DOHH2 (cell line): ENCODE data around the gene CFAP251.

Experiments used
- H3F3A ChIP-seq: fragments of 200-600 bp; sonication (generic), shearing (Covaris generic); 2 replicates; pipeline ENCODE4 v1.6.0; 2016; ENCODE audit warnings: antibody characterized with exemption, mild to moderate bottlenecking; ENCODE audit not compliant: control insufficient read depth, insufficient read depth
- H3K27ac ChIP-seq: fragments of 200-600 bp; sonication (generic); 2 replicates; pipeline ENCODE4 v1.5.1; 2014; ENCODE audit warnings: low read depth, mild to moderate bottlenecking, low read length, moderate library complexity
- H3K27me3 ChIP-seq: fragments of 200-600 bp; sonication (generic); 2 replicates; pipeline ENCODE4 v1.6.1; 2014; ENCODE audit warnings: mild to moderate bottlenecking, low read length, mixed read lengths; ENCODE audit not compliant: control insufficient read depth
- H3K36me3 ChIP-seq: fragments of 200-600 bp; sonication (generic); 2 replicates; pipeline ENCODE4 v1.6.1; 2014; ENCODE audit warnings: mild to moderate bottlenecking, low read length, moderate library complexity, mixed read lengths; ENCODE audit not compliant: control insufficient read depth
- H3K4me1 ChIP-seq: fragments of 200-600 bp; sonication (generic); 2 replicates; pipeline ENCODE4 v1.6.1; 2014; ENCODE audit warnings: mild to moderate bottlenecking, low read length, mixed read lengths; ENCODE audit not compliant: control insufficient read depth
- H3K4me2 ChIP-seq: fragments of 200-600 bp; sonication (generic); 2 replicates; pipeline ENCODE4 v1.6.0; 2014; ENCODE audit warnings: mild to moderate bottlenecking, low read length, moderate library complexity
- H3K4me3 ChIP-seq: fragments of 200-600 bp; sonication (generic); 2 replicates; pipeline ENCODE4 v1.5.1; 2014; ENCODE audit warnings: mild to moderate bottlenecking, low read length, mixed read lengths
- H3K79me2 ChIP-seq: fragments of 200-600 bp; sonication (generic); 2 replicates; pipeline ENCODE4 v1.6.1; 2014; ENCODE audit warnings: mild to moderate bottlenecking, low read length, mixed read lengths; ENCODE audit not compliant: control insufficient read depth
- H3K9me2 ChIP-seq: fragments of 200-600 bp; sonication (generic); replicated peaks from 2 replicates; pipeline ENCODE4 v1.6.1; 2014; ENCODE audit warnings: mild to moderate bottlenecking, low read length, mixed read lengths; ENCODE audit not compliant: control insufficient read depth
- H3K9me3 ChIP-seq: fragments of 200-600 bp; sonication (generic); 2 replicates; pipeline ENCODE4 v1.6.1; 2014; ENCODE audit warnings: antibody characterized with exemption, low read length, mixed read lengths; ENCODE audit not compliant: control insufficient read depth, insufficient read depth
- H4K20me1 ChIP-seq: fragments of 200-600 bp; sonication (generic); 2 replicates; pipeline ENCODE4 v1.6.0; 2014; ENCODE audit warnings: low read depth, mild to moderate bottlenecking, antibody characterized with exemption, low read length, moderate library complexity; ENCODE audit not compliant: control insufficient read depth, insufficient read depth
- CTCF ChIP-seq: fragments of 200-600 bp; sonication (generic); IDR thresholded peaks from one replicate; pipeline ENCODE4 v1.5.1; 2014; ENCODE audit warnings: antibody characterized with exemption, mild to moderate bottlenecking, low read depth, low read length; ENCODE audit not compliant: poor library complexity, severe bottlenecking
- EZH2phosphoT487 ChIP-seq: fragments of 200-600 bp; sonication (generic); IDR thresholded peaks from 2 replicates; pipeline ENCODE4 v1.6.1; 2017; ENCODE audit warnings: borderline replicate concordance, mild to moderate bottlenecking, antibody characterized with exemption, low read length, moderate library complexity, mixed read lengths

Gene CFAP251

GRCh38 chr12:121899590-121899989, 18.8 kb upstream of the CFAP251 start:
- peaks cover 15% of the 10 kb centered on the region for H3K79me2 ChIP-seq
- H3K9me3 ChIP-seq: no peaks in the 10 kb centered on the region
- peaks cover 72% of the 10 kb centered on the region for H3K36me3 ChIP-seq
- no peak overlapping the region for H3K4me2 ChIP-seq
- TF ChIP-seq CTCF (no peak), EZH2phosphoT487 (no peak)
- H4K20me1 ChIP-seq: no peaks in the 10 kb centered on the region
- no peaks in the 10 kb centered on the region for H3K4me1 ChIP-seq
- no peak overlapping the region for H3K4me3 ChIP-seq
- H3K27ac ChIP-seq: no peak overlapping the region
- no peaks in the 10 kb centered on the region for H3K9me2 ChIP-seq
- no peaks in the 10 kb centered on the region for H3K27me3 ChIP-seq
- H3F3A ChIP-seq: no peaks in the 10 kb centered on the region

DNA sequence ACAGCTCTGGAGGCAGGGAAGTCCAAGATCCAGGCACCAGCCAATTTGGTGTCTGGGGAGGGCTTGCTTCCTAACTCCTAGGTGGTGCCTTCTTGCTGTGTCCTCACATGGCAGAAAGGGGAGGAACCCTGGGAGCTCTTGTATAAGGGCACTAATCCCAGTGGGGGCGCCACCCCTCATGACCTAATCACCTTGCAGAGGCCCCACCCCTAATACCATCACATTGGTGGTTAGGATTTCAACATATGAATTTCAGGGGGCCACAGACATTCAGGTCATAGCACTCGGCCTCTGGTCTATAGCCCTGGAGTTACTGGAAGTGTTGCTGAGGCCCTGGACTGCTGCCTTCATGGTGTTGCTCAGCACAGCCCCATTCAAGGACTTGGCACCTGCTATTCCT, 15.2 kb upstream of the CFAP251 start:
- Histone ChIP-seq H3K36me3 (peaks cover 66% of the 10 kb centered on the region), H3K27me3 (no peaks in the 10 kb centered on the region), H3K4me3 (no peak overlapping the region), H3K27ac (no peak overlapping the region), H3K9me3 (no peaks in the 10 kb centered on the region), H3F3A (no peaks in the 10 kb centered on the region), H3K79me2 (no peaks in the 10 kb centered on the region), H3K4me1 (no peaks in the 10 kb centered on the region), H4K20me1 (no peaks in the 10 kb centered on the region), H3K4me2 (no peak overlapping the region), H3K9me2 (no peaks in the 10 kb centered on the region)
- TF ChIP-seq CTCF (no peak), EZH2phosphoT487 (no peak)

GRCh38 chr12:121905746-121906145, 12.6 kb upstream of the CFAP251 start:
- H3K4me3 ChIP-seq: no peak overlapping the region
- H3K79me2 ChIP-seq: no peaks in the 10 kb centered on the region
- no peak for TF ChIP-seq CTCF
- TF ChIP-seq EZH2phosphoT487: no peak
- H3K4me1 ChIP-seq: no peaks in the 10 kb centered on the region
- no peaks in the 10 kb centered on the region for H3K27me3 ChIP-seq
- no peaks in the 10 kb centered on the region for H3K9me2 ChIP-seq
- peaks cover 64% of the 10 kb centered on the region for H3K36me3 ChIP-seq
- no peak overlapping the region for H3K27ac ChIP-seq
- H3K9me3 ChIP-seq: no peaks in the 10 kb centered on the region
- H3F3A ChIP-seq: no peaks in the 10 kb centered on the region
- no peaks in the 10 kb centered on the region for H4K20me1 ChIP-seq
- no peak overlapping the region for H3K4me2 ChIP-seq

- H3K36me3 ChIP-seq: peaks cover 53% of the 10 kb centered on the region
- no peak for TF ChIP-seq CTCF
- TF ChIP-seq EZH2phosphoT487: no peak
Observed at GRCh38 chr12:121908702-121909101, 9.7 kb upstream of the CFAP251 start.

More at GRCh38 chr12:121908702-121909101, 9.7 kb upstream of the CFAP251 start:
- no peak overlapping the region for H3K27ac ChIP-seq
- no peaks in the 10 kb centered on the region for H3K9me2 ChIP-seq
- H3K4me2 ChIP-seq: no peak overlapping the region
- H3K79me2 ChIP-seq: no peaks in the 10 kb centered on the region
- no peaks in the 10 kb centered on the region for H4K20me1 ChIP-seq
- H3K4me3 ChIP-seq: no peak overlapping the region
- H3K4me1 ChIP-seq: no peaks in the 10 kb centered on the region
- no peaks in the 10 kb centered on the region for H3K27me3 ChIP-seq
- no peaks in the 10 kb centered on the region for H3F3A ChIP-seq
- no peaks in the 10 kb centered on the region for H3K9me3 ChIP-seq
